GM21528 (cell line): Measurements from ENCODE around the gene MEIS2.
"Not testable (repeated sequence)": the region's sequence is repeated elsewhere in the genome, so short reads cannot be mapped to it uniquely, and the experiment has no call there.

Experiments used
- ATAC-seq: cut with Tn5 transposase; IDR thresholded peaks from one replicate; pipeline ENCODE4 v1.9.1; 2021; ENCODE audit warnings: mild to moderate bottlenecking, moderate library complexity; ENCODE audit not compliant: unreplicated experiment, low FRiP score

The MEIS2 gene

GRCh38 chr15:37014566-37014965 lies 85.8 kb downstream of the MEIS2 start:
- ATAC-seq = no peak

GRCh38 chr15:37014137-37014536 lies 86.2 kb downstream of the MEIS2 start:
- ATAC-seq = no peak

- ATAC-seq = no peak
Measured at GRCh38 chr15:37010595-37010994, 89.8 kb downstream of the MEIS2 start.

- ATAC-seq = no peak
Measured at GRCh38 chr15:37009288-37009687, 91.1 kb downstream of the MEIS2 start.

- ATAC-seq = no peak
Measured at GRCh38 chr15:37008205-37008604, 92.1 kb downstream of the MEIS2 start.

GRCh38 chr15:37007301-37007700 lies 93.0 kb downstream of the MEIS2 start:
- no peak for ATAC-seq

- no peak for ATAC-seq
Measured at GRCh38 chr15:37004981-37005735, 95.2 kb downstream of the MEIS2 start.

- ATAC-seq = no peak
Measured at GRCh38 chr15:37004373-37004869, 95.9 kb downstream of the MEIS2 start.

GRCh38 chr15:37002041-37002672 lies 98.2 kb downstream of the MEIS2 start:
- ATAC-seq = no peak

- no peak for ATAC-seq
Measured at GRCh38 chr15:37001417-37001816, 98.9 kb downstream of the MEIS2 start.

- no peak for ATAC-seq
Measured at GRCh38 chr15:36999778-37000177, 100.6 kb downstream of the MEIS2 start.

GRCh38 chr15:36996538-36997181 lies 103.7 kb downstream of the MEIS2 start:
- no peak for ATAC-seq

GRCh38 chr15:36996121-36996520 lies 104.2 kb downstream of the MEIS2 start:
- ATAC-seq = no peak

GRCh38 chr15:36994790-36995189 lies 105.6 kb downstream of the MEIS2 start:
- ATAC-seq = no peak

- no peak for ATAC-seq
Measured at GRCh38 chr15:36992454-36992853, 107.9 kb downstream of the MEIS2 start.

GRCh38 chr15:36988947-36989346 lies 111.4 kb downstream of the MEIS2 start:
- no peak for ATAC-seq

GRCh38 chr15:36982430-36982829 lies 117.9 kb downstream of the MEIS2 start:
- ATAC-seq = no peak

- not testable (repeated sequence) for ATAC-seq
Measured at GRCh38 chr15:36980281-36980680, 120.1 kb downstream of the MEIS2 start.

- ATAC-seq = no peak
Measured at GRCh38 chr15:36978625-36979024, 121.7 kb downstream of the MEIS2 start.

- no peak for ATAC-seq
Measured at GRCh38 chr15:36978126-36978525, 122.2 kb downstream of the MEIS2 start.

GRCh38 chr15:36977659-36978058 lies 122.7 kb downstream of the MEIS2 start:
- ATAC-seq = no peak
